A673 (cell line): ENCODE measurements around the gene PREX1. TPM values are rescaled to one million over a fixed set of nuclear protein-coding genes. Genes with fewer than 3 reads are reported as not detected.

Source experiments
- BruUV-seq: library from RNA; stranded (reverse); fragments of 400-500 nt; replicated peaks from 2 replicates; lab custom pipeline; 2021; lab: Mats Ljungman, UMichigan
- CTCF ChIA-PET: fragments of 300-600 bp; sonication (Branson Sonifier 250); formaldehyde crosslinking; loops from one replicate; lab custom pipeline; 2022; ENCODE audit warnings: antibody characterized with exemption; lab: Charles Lee
- POLR2A ChIA-PET: fragments of 300-600 bp; sonication (Branson Sonifier 250); formaldehyde crosslinking; loops from one replicate; lab custom pipeline; 2022; ENCODE audit warnings: antibody characterized with exemption; ENCODE audit not compliant: low non-redundant PET; lab: Charles Lee
- DNase-seq: peaks from one replicate; pipeline ENCODE4 v3.0.0-alpha.2; 2015; ENCODE audit warnings: low spot score
- H3K27ac ChIP-seq: fragments of 200-600 bp; sonication (generic); 2 replicates; pipeline ENCODE4 v1.5.1; 2016; ENCODE audit warnings: mixed run types, low read depth, mild to moderate bottlenecking, mixed read lengths, antibody characterized with exemption, low read length; ENCODE audit not compliant: poor library complexity, severe bottlenecking
- H3K27me3 ChIP-seq: fragments of 200-600 bp; sonication (generic); replicated peaks from 2 replicates; pipeline ENCODE4 v1.6.1; 2017; ENCODE audit warnings: mixed run types, low read depth, mild to moderate bottlenecking, mixed read lengths, antibody characterized with exemption, low read length; ENCODE audit not compliant: insufficient read depth, poor library complexity
- H3K36me3 ChIP-seq: fragments of 200-600 bp; sonication (generic); 2 replicates; pipeline ENCODE4 v1.6.1; 2016; ENCODE audit warnings: mixed run types, mild to moderate bottlenecking, mixed read lengths, antibody characterized with exemption, low read length; ENCODE audit not compliant: insufficient read depth, poor library complexity, severe bottlenecking
- H3K4me1 ChIP-seq: fragments of 200-600 bp; sonication (generic); 2 replicates; pipeline ENCODE4 v1.6.1; 2017; ENCODE audit warnings: mixed run types, mild to moderate bottlenecking, mixed read lengths, antibody characterized with exemption, low read length; ENCODE audit not compliant: insufficient read depth, poor library complexity, severe bottlenecking
- H3K4me3 ChIP-seq: fragments of 200-600 bp; sonication (generic); 2 replicates; pipeline ENCODE4 v1.5.1; 2016; ENCODE audit warnings: low read depth, mixed run types, mild to moderate bottlenecking, mixed read lengths, low read length; ENCODE audit not compliant: poor library complexity, severe bottlenecking
- H3K9me3 ChIP-seq: fragments of 200-600 bp; sonication (generic); 2 replicates; pipeline ENCODE4 v1.6.1; 2016; ENCODE audit warnings: mixed run types, low read depth, mild to moderate bottlenecking, mixed read lengths, antibody characterized with exemption, low read length; ENCODE audit not compliant: poor library complexity, severe bottlenecking
- CTCF ChIP-seq: fragments of 300-800, 200-600 bp; sonication (generic); conservative IDR thresholded peaks from 2 replicates; pipeline ENCODE4 v1.5.1; 2017; ENCODE audit warnings: low read depth, mild to moderate bottlenecking, antibody characterized with exemption, low read length, moderate library complexity, mixed read lengths
- EZH2 ChIP-seq: fragments of 200-600 bp; sonication (generic); IDR thresholded peaks from 2 replicates; pipeline ENCODE4 v1.6.1; 2017; ENCODE audit warnings: borderline replicate concordance, low read depth, mild to moderate bottlenecking, mixed read lengths, antibody characterized with exemption, low read length; ENCODE audit not compliant: poor library complexity, severe bottlenecking
- intact Hi-C: fragments of 100-400 bp; cut with micrococcal nuclease; formaldehyde crosslinking; loops from one replicate; pipeline ENCODE4 v1.10.0; 2022; ENCODE audit not compliant: unreplicated experiment
- total RNA-seq: library from RNA; stranded (reverse); gene quantifications from 2 replicates; pipeline ENCODE4 v1.2.3, GENCODE V29; 2021

PREX1 gene
- total RNA-seq, 1 experiment from 2014 or later: 145 TPM

GRCh38 chr20:48601798-48602197 lies 226.0 kb downstream of the PREX1 start:
- H3K4me3 ChIP-seq: no peak overlapping the region
- POLR2A ChIA-PET: no interaction called here
- H3K4me1 ChIP-seq: no peaks in the 10 kb centered on the region
- no peak for TF ChIP-seq EZH2
- no peak for TF ChIP-seq CTCF
- no peak for DNase-seq
- H3K27ac ChIP-seq: no peak overlapping the region
- intact Hi-C loops: no loop called here
- H3K36me3 ChIP-seq: no peaks in the 10 kb centered on the region
- CTCF ChIA-PET: no interaction called here
- BruUV-seq: no TSS peak
- no peaks in the 10 kb centered on the region for H3K9me3 ChIP-seq
- no peaks in the 10 kb centered on the region for H3K27me3 ChIP-seq

GRCh38 chr20:48600470-48600945 lies 227.3 kb downstream of the PREX1 start:
- Histone ChIP-seq H3K36me3 (no peaks in the 10 kb centered on the region), H3K9me3 (no peaks in the 10 kb centered on the region), H3K4me3 (no peak overlapping the region), H3K4me1 (no peaks in the 10 kb centered on the region), H3K27ac (no peak overlapping the region), H3K27me3 (no peaks in the 10 kb centered on the region)
- intact Hi-C loops: no loop called here
- CTCF ChIA-PET: no interaction called here
- POLR2A ChIA-PET: no interaction called here
- no TSS peak for BruUV-seq
- TF ChIP-seq CTCF: no peak
- no peak for TF ChIP-seq EZH2
- DNase-seq: no peak

- H3K4me1 ChIP-seq: no peaks in the 10 kb centered on the region
- H3K4me3 ChIP-seq: no peak overlapping the region
- BruUV-seq: no TSS peak
- TF ChIP-seq EZH2: no peak
- TF ChIP-seq CTCF: no peak
- POLR2A ChIA-PET: no interaction called here
- CTCF ChIA-PET: no interaction called here
- no peaks in the 10 kb centered on the region for H3K36me3 ChIP-seq
- H3K27me3 ChIP-seq: no peaks in the 10 kb centered on the region
- DNase-seq: no peak
- no peaks in the 10 kb centered on the region for H3K9me3 ChIP-seq
- intact Hi-C loops: no loop called here
- no peak overlapping the region for H3K27ac ChIP-seq
Measured at GRCh38 chr20:48599748-48600469, 227.9 kb downstream of the PREX1 start.
